Measurements from ENCODE around the gene BMPR1B.

DNA sequence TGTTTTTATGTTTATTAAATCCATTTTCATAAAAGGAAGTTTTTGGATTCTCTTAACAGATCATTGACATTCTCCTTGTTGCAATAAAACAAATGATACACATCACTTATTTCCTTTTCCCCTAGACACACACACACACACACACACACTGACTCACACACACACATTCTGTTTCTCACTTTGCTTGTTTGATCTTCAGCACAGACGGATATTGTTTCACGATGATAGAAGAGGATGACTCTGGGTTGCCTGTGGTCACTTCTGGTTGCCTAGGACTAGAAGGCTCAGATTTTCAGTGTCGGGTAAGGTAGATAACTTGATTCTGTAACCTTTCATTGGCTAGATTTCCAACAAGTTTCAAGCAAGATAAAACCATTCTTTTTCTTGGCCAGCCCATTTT is 356.8 kb downstream of the BMPR1B start:
- TF ChIP-seq, protein P1, sequence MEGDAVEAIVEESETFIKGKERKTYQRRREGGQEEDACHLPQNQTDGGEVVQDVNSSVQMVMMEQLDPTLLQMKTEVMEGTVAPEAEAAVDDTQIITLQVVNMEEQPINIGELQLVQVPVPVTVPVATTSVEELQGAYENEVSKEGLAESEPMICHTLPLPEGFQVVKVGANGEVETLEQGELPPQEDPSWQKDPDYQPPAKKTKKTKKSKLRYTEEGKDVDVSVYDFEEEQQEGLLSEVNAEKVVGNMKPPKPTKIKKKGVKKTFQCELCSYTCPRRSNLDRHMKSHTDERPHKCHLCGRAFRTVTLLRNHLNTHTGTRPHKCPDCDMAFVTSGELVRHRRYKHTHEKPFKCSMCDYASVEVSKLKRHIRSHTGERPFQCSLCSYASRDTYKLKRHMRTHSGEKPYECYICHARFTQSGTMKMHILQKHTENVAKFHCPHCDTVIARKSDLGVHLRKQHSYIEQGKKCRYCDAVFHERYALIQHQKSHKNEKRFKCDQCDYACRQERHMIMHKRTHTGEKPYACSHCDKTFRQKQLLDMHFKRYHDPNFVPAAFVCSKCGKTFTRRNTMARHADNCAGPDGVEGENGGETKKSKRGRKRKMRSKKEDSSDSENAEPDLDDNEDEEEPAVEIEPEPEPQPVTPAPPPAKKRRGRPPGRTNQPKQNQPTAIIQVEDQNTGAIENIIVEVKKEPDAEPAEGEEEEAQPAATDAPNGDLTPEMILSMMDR (IDR thresholded peaks at IDR 0.05; ENCODE audit: poor library complexity): no peak
- TF ChIP-seq EZH2phosphoT487 (IDR thresholded peaks at IDR 0.05; ENCODE audit: low read depth, severe bottlenecking, unreplicated experiment): no peak

Measured in hepatocyte (in vitro differentiated cells).